ENCODE data around the gene TKT.

The TKT gene

DNA sequence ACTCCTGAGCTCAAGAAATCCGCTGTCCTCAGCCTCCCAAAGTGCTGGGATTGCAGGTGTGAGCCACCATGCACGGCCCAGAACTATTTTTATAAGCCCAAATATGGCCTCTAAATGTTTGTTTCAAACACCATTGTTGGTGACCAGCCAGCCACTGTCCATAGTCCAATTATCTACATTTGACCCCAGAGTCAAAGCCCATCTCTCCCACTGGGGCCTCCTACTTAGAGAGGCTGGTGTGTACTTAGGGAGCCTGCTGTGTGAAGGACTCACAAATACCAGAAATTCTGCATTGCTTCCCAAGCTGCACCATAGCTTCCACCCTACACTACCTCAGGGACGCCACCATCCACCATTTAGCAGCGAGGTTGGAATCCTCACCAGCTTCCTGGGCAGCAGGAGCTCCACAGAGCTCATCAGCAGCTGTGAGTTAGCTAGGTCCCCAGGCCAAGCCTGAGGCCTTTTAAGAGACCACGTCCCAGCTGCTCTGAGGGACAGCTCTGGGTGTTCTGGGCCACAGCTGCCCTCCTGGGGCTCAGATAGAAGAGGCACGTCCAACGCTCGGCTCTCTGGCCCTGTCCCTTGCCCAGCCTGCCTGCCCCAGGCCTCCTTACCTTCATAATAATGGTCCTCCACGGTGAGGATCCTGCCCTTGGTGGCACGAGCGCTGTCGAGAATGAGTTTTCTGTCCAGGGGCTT lies 29.5 kb downstream of the TKT start:
- no peak for DNase-seq (ENCODE audit: extremely low read depth in 1 of 2, low read depth in 1 of 2)

DNA sequence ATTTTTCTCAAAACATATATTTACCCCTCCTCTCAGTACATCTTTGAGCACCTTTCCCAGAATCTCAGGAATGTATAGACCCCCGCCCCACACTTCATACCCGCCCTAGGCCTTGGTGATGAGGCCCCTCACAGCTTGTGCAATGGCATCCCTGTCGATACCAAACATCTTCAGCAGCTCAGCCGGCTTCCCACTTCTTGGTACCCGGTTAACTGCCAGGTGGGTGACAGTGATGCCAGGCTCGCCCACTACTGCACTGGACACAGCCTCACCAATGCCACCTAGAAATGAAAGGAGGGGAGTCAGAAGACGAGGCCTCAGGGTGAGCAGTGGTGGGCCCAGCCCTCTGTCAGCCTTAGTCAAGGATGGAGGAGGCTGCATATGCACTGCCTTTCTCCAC lies 30.2 kb downstream of the TKT start:
- no peak for DNase-seq (ENCODE audit: extremely low read depth in 1 of 2, low read depth in 1 of 2)

DNA sequence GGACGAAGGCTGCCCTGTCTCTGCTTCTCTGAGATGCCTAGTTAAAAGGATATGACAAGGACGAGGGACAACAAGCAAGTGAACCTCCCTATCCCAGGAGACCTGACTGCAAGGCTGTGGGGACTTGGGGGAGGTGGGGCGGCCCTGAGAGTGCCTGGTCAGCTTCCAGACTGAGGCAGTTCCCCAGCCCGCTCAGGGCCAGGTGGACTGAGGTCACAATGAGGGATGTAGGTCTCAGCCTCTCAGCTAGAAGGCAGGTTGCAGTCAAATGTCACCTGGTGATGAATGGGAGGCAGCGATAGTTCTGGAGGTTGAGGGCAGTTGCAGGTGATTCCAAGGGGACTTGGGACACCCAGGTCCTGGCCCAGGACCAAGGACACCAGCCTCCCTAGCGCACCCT lies 30.6 kb downstream of the TKT start:
- no peak for DNase-seq (ENCODE audit: extremely low read depth in 1 of 2, low read depth in 1 of 2)

DNA sequence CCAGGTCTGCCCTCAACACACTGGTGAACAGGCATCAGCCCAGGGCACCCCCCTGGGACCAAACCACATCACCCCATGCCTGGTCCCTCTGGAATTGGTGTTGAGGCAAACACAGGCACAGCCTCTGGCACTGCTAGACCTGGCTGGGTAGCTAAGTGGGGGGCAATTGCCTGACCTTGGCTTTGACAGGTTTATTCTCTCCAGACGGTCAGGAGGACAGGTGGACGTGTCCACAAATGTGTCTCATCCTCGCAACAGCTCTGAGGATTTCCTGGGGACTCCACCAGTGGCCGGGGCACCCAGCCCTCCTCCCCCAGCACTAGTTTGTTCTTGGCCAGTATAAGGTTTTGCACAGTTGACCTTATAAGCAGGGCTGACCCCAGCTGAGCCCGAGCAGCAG lies 31.3 kb downstream of the TKT start:
- no peak for DNase-seq (ENCODE audit: extremely low read depth in 1 of 2, low read depth in 1 of 2)

- DNase-seq (ENCODE audit: extremely low read depth in 1 of 2, low read depth in 1 of 2), result no peak
Measured at GRCh38 chr3:53224026-53224425, 31.8 kb downstream of the TKT start.

- DNase-seq (ENCODE audit: extremely low read depth in 1 of 2, low read depth in 1 of 2), result no peak
Measured at GRCh38 chr3:53223541-53223966, 32.3 kb downstream of the TKT start.

DNA sequence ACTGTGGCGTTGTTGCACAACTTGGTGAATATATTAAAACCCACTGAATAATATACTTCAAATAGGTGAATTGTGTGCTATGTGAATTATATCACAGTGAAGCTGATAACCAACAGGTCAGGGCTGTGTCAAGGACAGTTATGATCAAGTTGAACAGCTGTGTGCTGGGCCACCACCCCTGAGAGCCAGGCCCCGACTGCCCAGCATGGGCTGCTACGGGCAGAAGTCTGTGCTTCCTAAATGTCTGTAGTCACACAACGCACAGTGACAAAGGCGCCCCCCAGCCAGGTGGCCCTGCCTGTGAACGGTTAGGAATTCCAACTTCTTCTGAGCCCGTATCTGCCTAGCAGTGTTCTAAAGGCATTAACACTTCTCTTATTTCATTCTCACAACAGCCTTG lies 32.8 kb downstream of the TKT start:
- DNase-seq (ENCODE audit: extremely low read depth in 1 of 2, low read depth in 1 of 2), result no peak

GRCh38 chr3:53222183-53222901 lies 33.5 kb downstream of the TKT start:
- DNase-seq (ENCODE audit: extremely low read depth in 1 of 2, low read depth in 1 of 2), result no peak

DNA sequence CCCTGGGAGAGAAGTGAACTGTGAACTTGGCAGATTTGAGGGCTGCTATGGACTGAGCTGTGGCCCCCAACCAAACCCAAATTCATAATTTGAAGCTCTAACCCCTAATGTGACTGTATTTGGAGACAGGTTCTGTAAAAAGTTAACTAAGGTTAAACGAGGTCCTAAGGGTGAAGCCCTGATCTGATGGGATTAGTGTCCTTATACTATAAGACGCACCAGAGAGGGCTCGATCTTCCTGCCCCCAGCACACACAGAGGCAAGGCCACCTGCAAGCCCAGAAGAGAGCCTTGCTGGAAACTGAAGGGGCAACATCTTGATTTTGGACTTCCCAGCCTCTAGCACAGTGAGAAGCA lies 34.0 kb downstream of the TKT start:
- no peak for DNase-seq (ENCODE audit: extremely low read depth in 1 of 2, low read depth in 1 of 2)

- DNase-seq (ENCODE audit: extremely low read depth in 1 of 2, low read depth in 1 of 2), result no peak
Measured at GRCh38 chr3:53221345-53221744, 34.5 kb downstream of the TKT start.

- peak; percentile 22 to 64 for DNase-seq (ENCODE audit: extremely low read depth in 1 of 2, low read depth in 1 of 2)
Measured at GRCh38 chr3:53219895-53220483, 35.8 kb downstream of the TKT start.

- no peak for DNase-seq (ENCODE audit: extremely low read depth in 1 of 2, low read depth in 1 of 2)
Measured at GRCh38 chr3:53218131-53218530, 37.7 kb downstream of the TKT start.

GRCh38 chr3:53217175-53217574 lies 38.6 kb downstream of the TKT start:
- DNase-seq (ENCODE audit: extremely low read depth in 1 of 2, low read depth in 1 of 2), result no peak

DNA sequence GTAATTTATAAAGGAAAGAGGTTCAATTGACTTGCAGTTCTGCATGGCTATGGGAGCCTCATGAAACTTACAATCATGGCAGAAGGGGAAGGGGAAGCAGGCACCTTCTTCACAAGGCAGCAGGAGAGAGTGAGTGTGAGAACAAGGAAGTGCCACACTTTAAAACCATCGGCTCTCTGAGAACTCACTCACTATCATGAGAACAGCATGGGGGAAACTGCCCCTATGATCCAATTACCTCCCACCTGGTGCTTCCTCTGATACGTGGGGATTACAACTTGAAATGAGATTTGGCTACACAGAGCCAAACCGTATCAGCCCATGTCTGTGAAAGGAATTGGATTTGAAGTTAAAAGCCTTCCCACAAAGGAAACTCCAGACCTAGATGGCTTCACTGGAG lies 39.1 kb downstream of the TKT start:
- no peak for DNase-seq (ENCODE audit: extremely low read depth in 1 of 2, low read depth in 1 of 2)

DNA sequence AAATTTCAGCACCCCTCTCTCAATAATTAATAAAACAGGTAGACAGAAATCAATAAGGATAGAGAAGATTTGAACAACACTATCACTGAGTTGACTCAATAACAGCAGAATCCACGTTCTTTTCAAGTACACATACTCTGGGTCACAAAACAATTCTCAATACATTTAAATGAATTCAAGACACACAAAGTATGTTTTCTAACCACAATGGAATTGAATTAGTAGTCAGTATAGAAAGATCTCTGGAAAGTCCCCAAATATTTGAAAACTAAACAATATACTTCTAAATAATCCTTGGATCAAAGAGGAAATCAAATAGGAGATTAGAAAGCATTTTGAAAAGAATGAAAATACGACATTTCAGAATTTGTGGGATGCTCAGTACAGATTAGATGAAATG lies 40.0 kb downstream of the TKT start:
- DNase-seq (ENCODE audit: extremely low read depth in 1 of 2, low read depth in 1 of 2), result no peak

DNA sequence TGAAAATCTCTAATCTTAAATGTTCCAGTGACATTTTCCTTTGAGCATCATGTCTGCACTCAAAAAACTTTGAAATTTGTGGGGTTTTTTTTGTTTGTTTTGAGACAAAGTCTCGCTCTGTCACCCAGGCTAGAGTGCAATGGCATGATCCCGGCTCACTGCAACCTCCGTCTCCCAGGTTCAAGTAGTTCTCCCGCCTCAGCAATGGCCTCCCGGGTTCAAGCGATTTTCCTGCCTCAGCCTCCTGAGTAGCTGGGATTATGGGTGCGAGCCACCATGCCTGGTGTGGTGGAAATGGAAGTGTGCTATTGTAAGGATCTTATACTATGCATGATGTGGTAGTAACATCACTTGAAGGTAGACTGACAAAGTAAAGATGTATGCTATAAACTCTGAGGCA lies 42.5 kb downstream of the TKT start:
- DNase-seq (ENCODE audit: extremely low read depth in 1 of 2, low read depth in 1 of 2), result no peak

- DNase-seq (ENCODE audit: extremely low read depth in 1 of 2, low read depth in 1 of 2), result no peak
Measured at GRCh38 chr3:53211706-53212702, 43.8 kb downstream of the TKT start.

DNA sequence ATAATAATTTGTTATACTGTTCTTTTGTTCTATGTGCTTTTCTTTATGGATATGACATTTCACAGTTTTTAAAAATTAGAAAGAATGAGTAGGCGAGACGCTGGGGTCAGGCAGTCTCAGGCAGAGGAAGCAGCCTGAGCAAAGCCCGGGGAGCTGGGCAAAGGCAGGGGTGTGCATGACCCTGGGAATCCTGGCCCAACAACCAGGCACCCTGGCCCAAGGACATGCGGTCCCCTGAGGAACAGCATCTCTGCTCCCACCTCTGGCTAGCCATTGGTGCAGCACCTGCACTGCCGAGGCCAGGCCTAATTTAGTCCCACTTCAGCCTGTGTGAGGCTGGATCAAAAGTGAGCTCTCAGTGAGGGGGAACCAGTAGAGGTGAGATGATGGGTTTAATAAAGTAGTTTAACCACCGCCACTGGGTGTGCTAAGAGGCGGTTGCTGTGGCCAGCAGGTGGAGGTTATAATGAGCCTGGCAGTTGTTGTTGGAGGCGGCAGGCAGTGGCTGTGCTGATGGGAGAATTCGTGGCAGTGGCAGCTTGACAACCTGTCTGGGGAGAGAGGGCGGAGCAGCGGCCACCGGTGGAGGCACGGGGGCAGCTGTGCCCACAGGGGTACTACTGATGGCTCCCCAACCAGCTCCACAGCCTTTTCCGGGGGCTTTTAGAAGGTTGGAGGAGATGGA lies 53.3 kb downstream of the TKT start:
- no peak for DNase-seq (ENCODE audit: extremely low read depth in 1 of 2, low read depth in 1 of 2)

DNA sequence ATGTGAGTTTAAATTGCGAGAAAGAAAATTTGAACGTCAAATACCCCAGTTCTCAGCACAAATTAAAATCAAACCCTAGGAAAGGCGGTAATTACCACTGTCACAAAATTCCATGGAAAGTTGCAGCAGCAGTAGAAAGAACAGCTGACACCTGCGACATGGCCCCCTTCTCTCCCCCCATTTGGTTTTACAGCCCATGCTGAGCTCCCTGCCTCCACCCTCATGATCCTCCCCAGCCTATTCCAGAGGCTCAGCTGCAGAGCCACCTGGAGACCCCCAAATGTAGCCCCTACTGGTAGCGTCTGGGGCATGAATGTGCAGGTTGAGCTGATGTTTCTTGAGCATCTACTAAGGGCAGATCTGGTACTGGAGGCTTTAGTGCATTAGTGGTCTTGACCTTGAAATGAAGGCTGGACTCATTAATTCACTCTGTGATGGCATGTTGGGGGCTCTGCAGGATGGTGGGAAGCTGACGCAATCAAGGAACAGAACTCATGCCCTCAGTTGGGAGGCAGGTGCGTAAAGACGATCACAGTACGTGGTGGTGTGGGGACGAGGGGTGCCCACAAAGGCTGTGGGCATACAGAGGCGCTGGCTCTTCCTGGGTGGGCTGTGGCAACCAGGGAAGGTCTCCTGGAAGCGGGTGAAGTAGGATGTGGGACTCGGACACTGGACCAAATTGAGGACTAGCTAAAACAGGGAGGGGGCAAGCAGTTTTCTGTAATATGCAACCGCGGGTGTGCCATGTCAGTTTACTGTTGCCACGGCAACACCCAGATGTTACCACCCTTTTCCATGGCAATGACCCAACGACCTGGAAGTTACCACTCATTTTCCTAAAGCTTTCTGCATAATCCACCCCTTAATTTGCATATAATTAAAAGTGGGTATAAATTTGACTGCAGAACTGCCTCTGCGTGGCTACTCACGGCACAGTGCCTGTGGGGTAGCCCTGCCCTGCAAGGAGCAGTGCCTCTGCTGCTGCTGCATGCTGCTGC lies 55.0 kb downstream of the TKT start:
- DNase-seq (ENCODE audit: extremely low read depth in 1 of 2, low read depth in 1 of 2), result no peak
